NCI-H748 treated with DMSO at 0.1 percent for 48 hours (cell line): ENCODE measurements around the gene NPR1.
A peak's percentile ranks its signal among the peaks of the same experiment; 100 is the strongest.

ENCODE experiments used
- DNase-seq: peaks from one replicate; lab custom pipeline; 2025; lab: John Stamatoyannopoulos, UW

The NPR1 gene

DNA sequence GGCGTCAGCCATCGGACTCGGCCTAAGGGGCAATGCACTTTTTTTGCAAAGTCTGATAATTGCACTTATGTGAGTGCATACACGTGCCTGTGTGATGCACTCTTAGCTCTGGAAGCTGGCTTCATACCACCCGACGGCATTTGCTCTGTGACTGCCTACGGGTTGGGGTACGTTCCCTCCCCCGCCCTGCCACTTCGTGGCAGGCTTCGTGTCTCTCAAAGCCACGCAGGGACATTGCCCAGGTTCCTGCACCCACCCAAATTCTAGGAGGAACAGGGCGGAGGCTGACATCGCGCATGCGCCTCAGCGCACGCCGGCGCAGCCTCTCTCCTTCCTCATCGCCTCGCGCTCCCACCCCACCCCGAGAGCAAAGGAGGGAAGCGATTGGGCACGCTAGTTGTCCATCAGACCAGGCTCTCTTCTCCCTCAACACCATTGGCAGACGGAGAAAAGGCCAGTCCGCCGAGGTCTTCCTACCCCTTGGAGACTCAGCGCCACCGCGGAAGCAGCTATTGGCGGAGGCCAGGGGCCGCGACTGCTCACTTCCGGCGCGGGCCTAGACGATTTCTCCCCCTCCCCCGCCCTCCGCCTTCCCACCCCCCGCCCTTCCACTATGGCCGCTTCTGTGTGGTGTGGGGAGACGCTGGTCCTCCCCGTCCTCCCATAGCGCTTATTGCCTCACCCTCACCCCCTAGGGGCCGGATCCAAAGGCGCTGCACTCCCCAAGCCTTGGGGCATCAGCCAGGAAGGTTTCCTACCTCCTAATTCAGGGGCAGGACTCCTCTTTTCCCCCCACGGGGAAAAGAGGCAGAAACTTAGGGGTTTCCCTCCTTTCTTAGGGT lies 49.2 kb downstream of the NPR1 start, which contains the start of gene INTS3:
TSS of gene INTS3 (plus strand) at position 588 of the 842 bp plus-strand sequence. CDS start 585 bp downstream, outside the sequence.
- DNase-seq, result peak; percentile 98

DNA sequence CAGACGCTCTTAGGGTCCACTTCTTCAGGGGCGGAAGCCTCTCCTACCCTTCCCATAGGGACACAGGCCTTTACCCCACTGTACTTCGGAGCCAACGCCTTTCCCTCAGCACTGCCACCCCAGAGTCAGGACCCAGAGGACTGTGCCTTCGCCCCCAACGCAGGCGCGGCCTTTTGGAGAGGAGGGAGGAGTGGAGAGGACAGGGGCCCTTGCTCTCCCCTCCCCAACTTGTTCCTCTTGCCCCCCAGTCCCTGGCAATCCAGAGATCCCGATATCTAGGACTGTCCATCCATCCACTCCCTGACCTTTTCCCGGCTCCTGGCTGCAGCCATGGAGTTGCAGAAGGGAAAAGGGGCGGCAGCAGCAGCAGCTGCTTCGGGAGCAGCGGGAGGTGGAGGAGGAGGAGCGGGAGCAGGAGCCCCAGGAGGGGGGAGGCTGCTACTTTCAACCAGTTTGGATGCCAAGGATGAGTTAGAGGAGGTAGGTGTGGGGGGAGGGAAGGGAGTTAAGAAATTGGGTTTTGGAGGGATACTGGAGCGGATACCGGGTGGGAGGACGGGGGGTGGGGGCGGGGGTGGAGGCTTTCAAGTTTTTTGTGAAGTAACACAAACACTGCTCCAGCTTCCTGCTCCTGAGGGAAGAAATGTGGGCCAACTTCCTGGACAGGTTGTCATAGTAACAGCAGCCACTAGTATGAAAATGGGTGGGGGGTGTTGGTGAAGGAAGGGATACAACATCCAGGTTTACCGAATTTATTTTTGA lies 50.0 kb downstream of the NPR1 start:
- peak; percentile 30 for DNase-seq

DNA sequence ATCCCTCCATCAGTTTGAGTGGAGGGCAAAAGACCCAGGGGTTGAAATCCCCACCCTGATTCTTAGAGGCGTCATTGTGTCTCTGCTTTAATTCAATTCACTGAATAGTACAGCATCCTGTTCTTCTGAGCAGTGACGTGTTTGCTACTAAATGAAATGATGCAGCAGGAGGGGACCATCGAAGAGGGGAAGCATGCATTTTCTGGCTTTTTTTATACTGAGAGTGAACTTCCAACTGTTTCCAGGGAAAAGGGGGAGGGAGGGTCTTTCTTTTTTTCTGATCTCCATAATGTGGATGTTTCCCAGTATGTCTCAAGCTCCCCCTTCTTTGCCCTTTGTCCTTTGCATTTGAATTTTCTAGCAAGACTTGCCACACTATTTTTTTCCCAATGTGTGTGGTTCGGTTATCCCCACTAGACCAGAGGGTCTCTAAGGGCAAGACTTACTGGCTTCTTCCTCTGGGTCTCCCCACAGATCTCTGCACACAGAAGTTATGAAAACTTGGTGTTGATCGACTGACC lies 52.0 kb downstream of the NPR1 start:
- DNase-seq, result no peak

DNA sequence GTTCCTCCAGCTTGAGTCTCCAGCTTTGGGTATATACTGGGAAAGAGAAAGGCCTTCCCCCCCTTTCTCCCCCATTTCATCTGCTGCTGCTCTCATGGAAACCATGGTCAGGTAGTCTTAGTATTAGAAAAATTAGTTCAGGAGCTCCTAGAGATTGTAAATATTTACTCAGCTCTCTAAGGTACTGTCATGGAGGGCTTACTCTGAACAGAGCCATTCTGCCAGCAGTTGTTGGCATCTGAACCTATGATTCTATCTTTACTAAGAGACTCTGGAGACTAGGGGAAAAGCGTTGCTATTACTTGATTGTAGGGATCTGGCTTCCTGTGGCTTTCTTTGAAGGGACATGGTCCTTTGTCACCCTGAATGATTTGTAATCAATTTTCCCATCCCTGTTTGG lies 55.5 kb downstream of the NPR1 start:
- no peak for DNase-seq

DNA sequence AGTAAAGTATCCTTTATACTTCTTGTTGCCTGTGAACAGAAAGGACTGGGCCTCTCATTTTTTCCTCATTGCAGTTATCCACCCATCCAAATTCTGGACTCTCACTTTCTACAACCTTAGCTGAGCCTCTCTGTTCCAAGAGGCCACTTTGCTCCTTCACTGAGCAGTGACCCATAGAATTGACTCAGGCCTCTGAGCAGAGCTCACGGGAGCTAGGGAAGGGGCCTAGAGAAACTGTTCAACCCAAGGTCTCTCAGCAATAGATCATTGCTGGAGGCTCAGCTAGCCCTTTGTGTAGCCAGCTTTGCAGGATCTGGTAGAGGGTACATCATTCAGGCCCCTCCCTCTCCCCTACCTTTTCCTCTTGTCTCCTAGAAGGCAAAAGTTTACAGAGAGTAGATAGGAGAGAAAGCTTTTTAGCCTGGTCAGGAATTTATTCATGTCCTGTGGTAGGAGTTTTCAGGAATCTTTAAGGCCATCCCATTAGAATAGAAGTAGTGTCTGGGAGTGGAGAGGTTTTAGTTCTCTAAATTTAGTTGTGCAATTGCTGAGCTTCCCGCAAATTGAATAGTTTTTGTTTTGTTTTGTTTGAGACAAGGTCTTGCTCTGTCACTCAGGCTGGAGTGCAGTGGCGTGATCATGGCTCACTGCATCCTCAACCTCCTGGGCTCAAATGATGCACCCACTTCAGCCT lies 56.1 kb downstream of the NPR1 start:
- DNase-seq, result no peak

DNA sequence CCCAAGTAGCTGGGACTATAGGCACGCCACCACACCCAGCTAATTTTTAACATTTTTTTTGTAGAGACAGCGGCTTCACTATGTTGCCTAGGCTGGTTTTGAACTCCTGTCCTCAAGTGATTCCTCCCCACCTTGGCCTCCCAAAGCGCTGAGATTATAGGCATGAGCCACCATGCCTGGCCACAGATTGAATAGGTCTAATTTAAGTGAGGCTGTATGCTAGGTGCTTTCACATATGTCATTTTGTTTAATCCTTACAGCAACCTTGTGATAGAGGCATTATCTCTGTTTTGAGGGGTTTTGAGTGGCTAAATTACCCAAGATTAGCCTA lies 56.6 kb downstream of the NPR1 start:
- DNase-seq, result no peak

DNA sequence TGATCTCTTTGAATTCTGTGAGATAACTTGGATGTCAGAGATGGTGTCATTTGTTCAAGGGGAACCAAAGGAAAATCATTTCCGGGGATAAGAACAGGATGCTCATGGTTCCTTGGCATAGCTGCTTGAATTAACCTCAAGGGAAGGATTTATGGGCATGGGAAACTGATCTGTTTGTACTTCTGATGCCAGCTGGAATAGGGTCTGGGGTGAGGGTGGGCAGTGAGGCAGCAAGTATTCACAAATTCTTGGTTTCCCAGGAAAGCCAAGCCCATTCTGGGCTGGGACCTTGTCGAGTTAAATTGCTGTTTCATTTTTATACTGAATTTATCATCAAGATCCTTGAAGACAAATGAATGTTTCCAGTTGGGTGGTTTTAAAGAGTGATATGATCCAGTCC lies 63.5 kb downstream of the NPR1 start:
- no peak for DNase-seq

DNA sequence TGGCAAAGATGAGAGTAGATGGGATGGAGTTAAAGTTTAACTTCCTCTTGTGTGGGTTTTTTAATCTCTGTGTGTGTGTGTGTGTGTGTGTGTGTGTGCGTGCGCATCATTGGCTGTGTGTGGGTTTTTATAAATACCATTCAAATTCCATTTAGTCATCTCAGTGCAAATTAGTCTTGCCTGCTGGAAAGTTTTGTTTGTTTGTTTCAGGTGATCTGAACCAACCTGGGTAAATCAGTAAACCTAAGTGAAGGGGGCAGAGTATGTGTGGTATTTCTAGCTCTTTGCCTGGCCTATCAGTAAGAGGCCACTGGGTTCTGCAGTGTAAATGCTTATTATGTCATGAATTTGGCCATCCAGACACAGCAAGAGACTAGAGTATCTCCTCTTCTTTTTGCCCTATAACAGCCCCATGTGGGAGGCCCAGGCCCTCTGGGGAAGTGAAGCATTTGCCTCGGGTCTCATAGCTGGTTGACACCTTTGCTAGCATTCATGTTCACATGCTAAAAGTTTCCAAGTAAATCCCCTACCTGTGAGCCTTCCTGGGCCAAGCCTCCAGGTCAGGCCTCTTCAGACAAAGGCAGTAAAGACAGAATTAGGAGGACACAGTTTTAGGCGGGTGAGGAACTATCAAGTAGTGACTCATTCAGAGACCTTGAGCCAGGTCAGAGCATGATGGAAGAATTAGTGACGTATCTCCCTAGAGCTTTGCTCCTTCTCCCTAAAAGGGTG lies 64.1 kb downstream of the NPR1 start:
- DNase-seq, result no peak
